H9 (cell line): ENCODE measurements around the gene RABGAP1L. TPM values are rescaled to one million over a fixed set of nuclear protein-coding genes. Genes with fewer than 3 reads are reported as not detected.

Experiments used
- DNase-seq: peaks from one replicate; pipeline ENCODE4 v3.0.0-alpha.2; 2017
- H2AFZ ChIP-seq: one replicate; pipeline ENCODE4 v1.6.1; 2013; ENCODE audit warnings: mild to moderate bottlenecking, low read length, control low read depth, moderate library complexity
- H2AK5ac ChIP-seq: 2 replicates; pipeline ENCODE4 v1.6.1; 2013; ENCODE audit warnings: low read length, control low read depth, mixed read lengths; ENCODE audit not compliant: insufficient read length
- H2BK120ac ChIP-seq: one replicate; pipeline ENCODE4 v1.6.1; 2013; ENCODE audit warnings: low read depth, mild to moderate bottlenecking, low read length, control low read depth, inconsistent platforms; ENCODE audit not compliant: poor library complexity, severe bottlenecking
- H2BK12ac ChIP-seq: 2 replicates; pipeline ENCODE4 v1.6.1; 2013; ENCODE audit warnings: low read length, control low read depth, mixed read lengths, low read depth; ENCODE audit not compliant: insufficient read length
- H2BK15ac ChIP-seq: 2 replicates; pipeline ENCODE4 v1.6.1; 2013; ENCODE audit warnings: low read depth, low read length, control low read depth
- H2BK20ac ChIP-seq: one replicate; pipeline ENCODE4 v1.6.1; 2013; ENCODE audit warnings: low read depth, mild to moderate bottlenecking, low read length, control low read depth, inconsistent platforms; ENCODE audit not compliant: poor library complexity, severe bottlenecking
- H2BK5ac ChIP-seq: 2 replicates; pipeline ENCODE4 v1.6.1; 2013; ENCODE audit warnings: low read length, control low read depth, mixed read lengths; ENCODE audit not compliant: insufficient read length
- H3K14ac ChIP-seq: 2 replicates; pipeline ENCODE4 v1.6.1; 2013; ENCODE audit warnings: low read length, control low read depth; ENCODE audit not compliant: insufficient read depth
- H3K18ac ChIP-seq: 2 replicates; pipeline ENCODE4 v1.6.1; 2013; ENCODE audit warnings: low read depth, mild to moderate bottlenecking, mixed read lengths, low read length, control low read depth; ENCODE audit not compliant: insufficient read length
- H3K23ac ChIP-seq: 2 replicates; pipeline ENCODE4 v1.6.1; 2013; ENCODE audit warnings: low read length, control low read depth, mixed read lengths, low read depth; ENCODE audit not compliant: insufficient read length
- H3K23me2 ChIP-seq: 2 replicates; pipeline ENCODE4 v1.6.1; 2013; ENCODE audit warnings: low read depth, mild to moderate bottlenecking, mixed read lengths, low read length, control low read depth; ENCODE audit not compliant: insufficient read length, poor library complexity, severe bottlenecking
- H3K27ac ChIP-seq: 2 replicates; pipeline ENCODE4 v1.5.1; 2013; ENCODE audit warnings: low read length, control low read depth, mixed read lengths, low read depth; ENCODE audit not compliant: insufficient read length
- H3K27me3 ChIP-seq: 2 replicates; pipeline ENCODE4 v1.6.1; 2013; ENCODE audit warnings: low read length, control low read depth, inconsistent platforms; ENCODE audit not compliant: insufficient read depth
- H3K4ac ChIP-seq: 2 replicates; pipeline ENCODE4 v1.6.1; 2013; ENCODE audit warnings: low read depth, mild to moderate bottlenecking, control low read depth, inconsistent platforms, low read length, moderate library complexity
- H3K4me1 ChIP-seq: 2 replicates; pipeline ENCODE4 v1.6.1; 2013; ENCODE audit warnings: low read length, control low read depth, inconsistent platforms; ENCODE audit not compliant: insufficient read depth
- H3K4me2 ChIP-seq: 2 replicates; pipeline ENCODE4 v1.6.1; 2013; ENCODE audit warnings: low read length, control low read depth, mixed read lengths; ENCODE audit not compliant: insufficient read length, insufficient read depth
- H3K56ac ChIP-seq: 2 replicates; pipeline ENCODE4 v1.6.1; 2013; ENCODE audit warnings: low read depth, mild to moderate bottlenecking, mixed read lengths, low read length, control low read depth; ENCODE audit not compliant: insufficient read length
- H3K79me1 ChIP-seq: 2 replicates; pipeline ENCODE4 v1.6.1; 2013; ENCODE audit warnings: low read depth, mild to moderate bottlenecking, moderate library complexity, low read length, control low read depth, inconsistent platforms; ENCODE audit not compliant: insufficient read depth, poor library complexity, severe bottlenecking
- H3K79me2 ChIP-seq: 2 replicates; pipeline ENCODE4 v1.6.1; 2013; ENCODE audit warnings: low read length, control low read depth, inconsistent platforms; ENCODE audit not compliant: insufficient read depth
- H3K9ac ChIP-seq: 2 replicates; pipeline ENCODE4 v1.6.1; 2013; ENCODE audit warnings: low read length, control low read depth, mixed read lengths; ENCODE audit not compliant: insufficient read length; ENCODE audit errors: extremely low read depth
- H3K9me3 ChIP-seq: one replicate; pipeline ENCODE4 v1.6.1; 2013; ENCODE audit warnings: low read depth, low read length, inconsistent platforms; ENCODE audit not compliant: control insufficient read depth
- H3T11ph ChIP-seq: one replicate; pipeline ENCODE4 v1.6.1; 2013; ENCODE audit warnings: mild to moderate bottlenecking, low read length, control low read depth, inconsistent platforms
- H4K20me1 ChIP-seq: one replicate; pipeline ENCODE4 v1.6.1; 2013; ENCODE audit not compliant: control insufficient read depth, insufficient read length, insufficient read depth
- H4K5ac ChIP-seq: 2 replicates; pipeline ENCODE4 v1.6.1; 2013; ENCODE audit warnings: low read depth, mild to moderate bottlenecking, mixed read lengths, low read length, control low read depth; ENCODE audit not compliant: insufficient read length
- H4K8ac ChIP-seq: replicated peaks from 2 replicates; pipeline ENCODE4 v1.6.1; 2013; ENCODE audit warnings: low read length, control low read depth, mixed read lengths, low read depth; ENCODE audit not compliant: insufficient read length
- H4K91ac ChIP-seq: 2 replicates; pipeline ENCODE4 v1.6.1; 2013; ENCODE audit warnings: low read depth, mild to moderate bottlenecking, moderate library complexity, mixed read lengths, low read length, control low read depth; ENCODE audit not compliant: insufficient read length
- H3K27ac Mint-ChIP-seq, 3 experiments: 2 replicates in 2 of 3; 3 replicates in 1 of 3; pipeline ENCODE4 v1.8.0; 2020 to 2021; ENCODE audit warnings: mixed read lengths in 3 of 3, mild to moderate bottlenecking in 1 of 3, moderate library complexity in 1 of 3
- H3K27me3 Mint-ChIP-seq: 2 replicates; pipeline ENCODE4 v1.8.0; 2021; ENCODE audit warnings: low read depth, mild to moderate bottlenecking, moderate library complexity, mixed read lengths
- H3K36me3 Mint-ChIP-seq, 3 experiments: 2 replicates in 2 of 3; 3 replicates in 1 of 3; pipeline ENCODE4 v1.8.0; 2020 to 2021; ENCODE audit warnings: low read depth in 3 of 3, mixed read lengths in 3 of 3; ENCODE audit not compliant: insufficient read depth in 1 of 3
- H3K4me1 Mint-ChIP-seq, 2 experiments: 2 replicates each; pipeline ENCODE4 v1.8.0; 2020; ENCODE audit warnings: mixed read lengths in 2 of 2
- H3K4me3 Mint-ChIP-seq, 2 experiments: 2 replicates in 1 of 2; 3 replicates in 1 of 2; pipeline ENCODE4 v1.8.0; 2020 to 2021; ENCODE audit warnings: mild to moderate bottlenecking in 2 of 2, mixed read lengths in 2 of 2, moderate library complexity in 1 of 2
- H3K9me3 Mint-ChIP-seq, 2 experiments: 2 replicates in 1 of 2; 3 replicates in 1 of 2; pipeline ENCODE4 v1.8.0; 2020; ENCODE audit warnings: mild to moderate bottlenecking in 2 of 2, mixed read lengths in 2 of 2, moderate library complexity in 1 of 2
- WGBS: extraction: QIAGEN DNeasy Blood & Tissue Kit; methylation state at CpG from one replicate; pipeline ENCODE4 v1.1.7; 2013; ENCODE audit warnings: missing lambda C conversion rate, low lambda C conversion rate, mixed read lengths; ENCODE audit not compliant: insufficient read length; ENCODE audit errors: extremely low coverage; 5-methylcytosine and 5-hydroxymethylcytosine counted together
- total RNA-seq: library from RNA; stranded (reverse); gene quantifications from 2 replicates; pipeline ENCODE4 v1.2.1, GENCODE V29; 2021
- TF ChIP-seq, protein P1 (sequence below): fragments of 200-600 bp; sonication (generic); conservative IDR thresholded peaks from 3 replicates; pipeline ENCODE4 v1.8.0; 2021; ENCODE audit warnings: antibody characterized with exemption, mild to moderate bottlenecking

RABGAP1L gene
- total RNA-seq, 1 experiment from 2014 or later: 147 TPM

DNA sequence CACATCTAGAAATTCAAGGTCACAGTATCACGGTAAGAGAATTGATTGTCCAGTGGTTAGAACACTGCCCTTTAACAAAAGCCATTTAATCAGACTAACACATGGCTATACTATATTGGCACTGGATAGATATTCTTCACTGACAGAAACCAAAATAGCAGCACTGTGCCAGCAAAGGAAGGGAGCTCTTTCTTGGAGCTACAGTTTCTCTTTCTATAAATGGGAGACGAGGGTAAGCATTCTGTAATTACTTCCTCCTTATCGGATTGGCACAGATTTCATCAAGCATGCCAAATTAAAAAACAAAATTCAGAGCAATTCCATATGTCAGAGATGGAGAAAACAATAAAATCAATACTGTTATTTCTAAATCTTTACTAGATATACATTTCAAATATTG, 724.7 kb downstream of the RABGAP1L start:
- H4K5ac ChIP-seq: no peak overlapping the region
- H2AFZ ChIP-seq: no peak overlapping the region
- H3K9me3 ChIP-seq: no peaks in the 10 kb centered on the region
- H3K23ac ChIP-seq: no peak overlapping the region
- H3K18ac ChIP-seq: no peak overlapping the region
- no peaks in the 10 kb centered on the region for H3K23me2 ChIP-seq
- H3K4me2 ChIP-seq: no peak overlapping the region
- Mint-ChIP-seq H3K4me1 (peaks cover 31 to 38% of the 10 kb centered on the region in 2 experiments), H3K27me3 (no peaks in the 10 kb centered on the region; the same call in 1 of the 2 replicates), H3K4me3 (no peak overlapping the region), H3K9me3 (no peaks in the 10 kb centered on the region), H3K27ac (no peak overlapping the region), H3K36me3 (peaks cover 49 to 88% (median 83%) of the 10 kb centered on the region in 3 experiments)
- no peaks in the 10 kb centered on the region for H3K4me1 ChIP-seq
- no peak overlapping the region for H2BK15ac ChIP-seq
- H3K9ac ChIP-seq: no peak overlapping the region
- peaks cover 16% of the 10 kb centered on the region; the same call in 1 of the 2 replicates for H3K79me2 ChIP-seq
- H2BK12ac ChIP-seq: no peak overlapping the region
- H2BK5ac ChIP-seq: no peak overlapping the region
- H3K79me1 ChIP-seq: peaks cover 3% of the 10 kb centered on the region
- H2BK20ac ChIP-seq: no peak overlapping the region
- H3K27ac ChIP-seq: no peak overlapping the region
- TF ChIP-seq, protein P1, sequence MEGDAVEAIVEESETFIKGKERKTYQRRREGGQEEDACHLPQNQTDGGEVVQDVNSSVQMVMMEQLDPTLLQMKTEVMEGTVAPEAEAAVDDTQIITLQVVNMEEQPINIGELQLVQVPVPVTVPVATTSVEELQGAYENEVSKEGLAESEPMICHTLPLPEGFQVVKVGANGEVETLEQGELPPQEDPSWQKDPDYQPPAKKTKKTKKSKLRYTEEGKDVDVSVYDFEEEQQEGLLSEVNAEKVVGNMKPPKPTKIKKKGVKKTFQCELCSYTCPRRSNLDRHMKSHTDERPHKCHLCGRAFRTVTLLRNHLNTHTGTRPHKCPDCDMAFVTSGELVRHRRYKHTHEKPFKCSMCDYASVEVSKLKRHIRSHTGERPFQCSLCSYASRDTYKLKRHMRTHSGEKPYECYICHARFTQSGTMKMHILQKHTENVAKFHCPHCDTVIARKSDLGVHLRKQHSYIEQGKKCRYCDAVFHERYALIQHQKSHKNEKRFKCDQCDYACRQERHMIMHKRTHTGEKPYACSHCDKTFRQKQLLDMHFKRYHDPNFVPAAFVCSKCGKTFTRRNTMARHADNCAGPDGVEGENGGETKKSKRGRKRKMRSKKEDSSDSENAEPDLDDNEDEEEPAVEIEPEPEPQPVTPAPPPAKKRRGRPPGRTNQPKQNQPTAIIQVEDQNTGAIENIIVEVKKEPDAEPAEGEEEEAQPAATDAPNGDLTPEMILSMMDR: no peak
- no peak overlapping the region for H2BK120ac ChIP-seq
- H3K14ac ChIP-seq: no peak overlapping the region
- no peak overlapping the region for H4K91ac ChIP-seq
- H3K27me3 ChIP-seq: no peaks in the 10 kb centered on the region
- H3K56ac ChIP-seq: no peak overlapping the region
- no peak overlapping the region for H2AK5ac ChIP-seq
- no peak overlapping the region for H4K8ac ChIP-seq
- H3K4ac ChIP-seq: no peak overlapping the region
- DNase-seq: no peak
- WGBS: no CpG with 5 or more reads among the region's 3 CpGs
- no peaks in the 10 kb centered on the region for H4K20me1 ChIP-seq
- no peak overlapping the region for H3T11ph ChIP-seq
